Activated CD8-positive, alpha-beta memory T cell treated with anti-CD3 and anti-CD28 coated beads, Interleukin-2, amount 10 ng/mL, durations not matched to agents 7 days and 5 days (primary cell): ENCODE measurements around the gene FGGY. TPM values are rescaled to one million over a fixed set of nuclear protein-coding genes. Genes with fewer than 3 reads are reported as not detected.

Experiments
- ATAC-seq: fragments of 150-1000 bp; cut with Tn5 transposase; one replicate; pipeline ENCODE4 v1.10.0; 2021; ENCODE audit warnings: moderate library complexity
- CTCF ChIA-PET: fragments of 350-600 bp; sonication (Branson Sonifier 250); formaldehyde crosslinking; loops from one replicate; lab custom pipeline; 2021; ENCODE audit warnings: antibody characterized with exemption; lab: Charles Lee
- DNase-seq: peaks from one replicate; pipeline ENCODE4 v3.0.0-alpha.2; 2020
- H3K27ac Mint-ChIP-seq: one replicate; pipeline ENCODE4 v1.8.0; 2021; ENCODE audit warnings: mild to moderate bottlenecking, mixed read lengths
- H3K27me3 Mint-ChIP-seq: one replicate; pipeline ENCODE4 v1.8.0; 2021; ENCODE audit warnings: mixed read lengths
- H3K36me3 Mint-ChIP-seq: one replicate; pipeline ENCODE4 v1.8.0; 2021; ENCODE audit warnings: mild to moderate bottlenecking, mixed read lengths
- H3K4me1 Mint-ChIP-seq: one replicate; pipeline ENCODE4 v1.8.0; 2021; ENCODE audit warnings: mixed read lengths
- H3K4me3 Mint-ChIP-seq: one replicate; pipeline ENCODE4 v1.8.0; 2021; ENCODE audit warnings: mild to moderate bottlenecking, moderate library complexity, mixed read lengths
- H3K9me3 Mint-ChIP-seq: one replicate; pipeline ENCODE4 v1.8.0; 2022; ENCODE audit warnings: low read depth, mixed read lengths
- total RNA-seq, 2 experiments: library from RNA; stranded (reverse); gene quantifications; one replicate each; pipeline ENCODE4 v1.2.3, GENCODE V29; 2021

FGGY gene
- total RNA-seq, 2 experiments from 2014 or later, result 15.8 to 16.7 TPM

DNA sequence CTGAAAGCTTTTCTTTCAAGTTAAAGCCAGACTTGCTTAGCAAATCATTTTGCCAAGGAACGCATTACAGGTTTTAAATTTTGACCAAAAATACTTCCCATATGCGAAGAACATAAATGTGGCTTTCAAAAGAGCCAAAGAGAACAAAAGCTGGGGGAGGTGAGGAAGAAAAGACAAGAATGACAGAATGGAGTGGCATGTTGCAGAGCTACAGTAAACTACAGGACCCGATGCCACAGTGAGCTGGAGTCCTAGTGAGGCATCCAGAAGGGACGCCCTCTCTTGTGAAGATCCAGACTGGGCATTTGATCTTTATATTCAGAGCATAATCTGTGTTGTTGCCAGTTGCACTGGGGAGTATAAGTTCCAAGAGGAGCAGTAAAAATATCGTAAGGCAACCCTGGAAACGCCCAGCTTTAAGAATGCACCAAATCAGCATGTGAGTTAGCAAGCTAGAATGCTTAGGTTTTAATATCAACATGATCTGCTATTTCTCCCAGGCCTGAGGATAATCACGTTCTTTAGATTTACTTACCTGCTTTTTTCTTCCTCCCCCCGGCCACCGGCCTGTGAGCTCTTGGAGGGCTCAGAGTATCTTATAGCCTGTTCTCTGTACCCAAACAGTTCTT lies 469.4 kb downstream of the FGGY start:
- CTCF ChIA-PET, result interaction anchor here (0.7 kb wide), 1 partner anchor 13 kb away, joined by 3 read pairs; no protein-coding TSS in a partner anchor
- H3K27me3 Mint-ChIP-seq, result no peaks in the 10 kb centered on the region
- H3K27ac Mint-ChIP-seq, result no peak overlapping the region
- no peak overlapping the region for H3K4me3 Mint-ChIP-seq
- DNase-seq (no peak), ATAC-seq (no peak)
- H3K36me3 Mint-ChIP-seq, result no peaks in the 10 kb centered on the region
- peaks cover 14% of the 10 kb centered on the region for H3K4me1 Mint-ChIP-seq
- H3K9me3 Mint-ChIP-seq, result no peaks in the 10 kb centered on the region

DNA sequence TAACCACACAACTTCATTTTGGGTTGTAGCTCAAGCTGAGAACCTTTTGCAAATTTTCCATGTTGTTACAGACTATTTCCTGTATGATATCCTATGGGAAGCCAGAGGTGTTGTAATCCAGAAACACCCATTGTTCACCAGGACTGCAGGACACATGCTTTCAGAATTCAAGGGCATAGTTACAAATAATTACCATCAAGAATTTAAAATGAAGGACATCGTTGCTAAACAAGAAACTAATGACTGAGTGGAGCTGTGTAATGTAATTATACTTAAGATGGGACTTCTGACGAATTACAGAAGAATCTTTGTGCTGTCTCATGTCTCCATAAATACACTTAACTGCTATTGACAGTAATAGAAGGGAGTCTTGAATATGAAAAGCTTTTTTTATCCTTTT lies 470.2 kb downstream of the FGGY start:
- no peak overlapping the region for H3K27ac Mint-ChIP-seq
- CTCF ChIA-PET, result interaction anchor here (0.7 kb wide), 1 partner anchor 12 kb away, joined by 3 read pairs; no protein-coding TSS in a partner anchor
- no peaks in the 10 kb centered on the region for H3K9me3 Mint-ChIP-seq
- H3K27me3 Mint-ChIP-seq, result no peaks in the 10 kb centered on the region
- no peak overlapping the region for H3K4me3 Mint-ChIP-seq
- H3K36me3 Mint-ChIP-seq, result no peaks in the 10 kb centered on the region
- H3K4me1 Mint-ChIP-seq, result peaks cover 14% of the 10 kb centered on the region
- ATAC-seq, result no peak
- DNase-seq, result no peak

DNA sequence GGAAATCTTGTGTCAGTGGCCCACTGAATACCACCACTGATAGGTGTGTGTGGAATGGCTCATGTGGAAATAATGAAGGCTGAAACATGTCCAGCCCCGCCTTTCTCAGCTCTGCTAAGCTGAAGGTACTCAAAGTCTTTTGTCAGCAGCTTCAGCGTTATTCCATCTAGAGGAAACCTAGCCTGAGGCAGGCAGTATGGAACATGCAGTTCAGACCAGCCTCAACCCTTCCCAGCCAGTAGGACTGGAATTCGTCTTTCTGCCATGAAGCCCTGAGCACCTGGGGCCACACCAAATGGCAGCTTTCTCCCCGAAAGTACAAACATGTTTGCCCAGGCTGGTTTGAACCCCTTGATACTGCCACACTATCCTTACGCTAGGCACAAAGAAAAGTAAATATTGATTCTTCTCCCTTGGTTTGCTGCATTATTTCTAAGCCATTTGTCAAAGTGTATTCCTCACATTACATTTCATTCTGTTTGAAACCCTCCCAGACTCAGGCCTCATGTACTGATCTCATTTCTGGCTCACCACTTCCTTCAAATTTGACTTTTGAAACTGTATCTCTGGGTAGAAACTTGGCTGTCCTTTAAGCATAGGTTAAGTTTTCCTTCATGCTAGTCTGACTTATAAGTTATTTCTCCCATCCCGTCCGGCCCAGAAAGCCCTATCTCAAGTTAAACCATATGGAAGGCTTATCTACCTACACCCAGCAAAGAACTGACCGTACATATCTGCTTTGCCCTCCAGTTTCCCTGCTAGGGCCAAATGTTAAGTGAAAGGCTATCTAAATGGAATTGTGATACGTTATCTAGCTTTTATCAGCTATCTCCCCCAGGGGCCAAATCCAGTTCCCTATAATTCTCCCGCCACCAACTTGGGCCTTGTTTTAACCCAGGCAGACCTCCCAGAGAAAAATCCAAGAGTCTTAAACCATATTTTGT lies 472.2 kb downstream of the FGGY start:
- Mint-ChIP-seq H3K27me3 (no peaks in the 10 kb centered on the region), H3K36me3 (no peaks in the 10 kb centered on the region), H3K4me1 (peaks cover 11% of the 10 kb centered on the region), H3K4me3 (no peak overlapping the region), H3K27ac (no peak overlapping the region), H3K9me3 (no peaks in the 10 kb centered on the region)
- CTCF ChIA-PET, result interaction anchor here (2.0 kb wide), 1 partner anchor 10 kb away, joined by 12 read pairs; no protein-coding TSS in a partner anchor
- DNase-seq, result no peak
- ATAC-seq, result no peak

DNA sequence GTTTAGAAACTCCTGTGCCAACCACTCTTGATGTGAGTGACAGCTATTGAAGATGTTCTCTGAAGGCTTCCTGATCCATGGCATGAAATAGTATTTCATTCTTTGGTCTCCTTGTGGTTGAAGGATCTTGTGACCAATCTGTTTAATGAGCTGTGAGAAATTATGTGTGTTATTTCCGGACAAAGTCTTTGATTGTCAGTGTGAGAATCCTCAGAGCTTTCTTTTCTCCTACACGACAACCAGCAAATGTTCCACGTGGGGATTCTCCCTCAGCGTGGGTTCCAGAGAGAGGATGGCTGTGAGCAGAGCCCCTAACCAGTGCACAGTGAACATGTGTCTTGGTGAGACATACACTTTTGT lies 472.8 kb downstream of the FGGY start:
- CTCF ChIA-PET, result interaction anchor here (2.0 kb wide), 1 partner anchor 11 kb away, joined by 12 read pairs; no protein-coding TSS in a partner anchor
- no peak for ATAC-seq

DNA sequence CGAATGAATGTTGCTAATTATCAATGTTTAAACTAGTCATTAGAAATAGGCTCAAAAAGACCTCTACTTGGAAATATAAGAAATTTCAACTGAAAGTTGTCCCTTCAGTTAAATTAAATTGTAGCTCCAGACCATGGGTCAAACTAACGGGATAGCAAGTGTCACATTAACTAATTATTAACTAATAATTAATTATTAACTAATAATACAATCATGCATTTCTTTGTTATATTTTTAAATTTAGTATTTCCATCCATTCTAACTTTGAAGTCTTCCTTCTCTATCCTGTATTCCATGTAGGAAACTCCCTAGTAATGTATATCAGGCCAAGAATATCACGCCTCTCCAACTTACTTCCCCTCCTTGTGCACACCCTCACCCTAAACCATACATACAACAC lies 474.5 kb downstream of the FGGY start:
- Mint-ChIP-seq H3K27me3 (no peaks in the 10 kb centered on the region), H3K36me3 (no peaks in the 10 kb centered on the region), H3K4me3 (no peak overlapping the region), H3K27ac (no peak overlapping the region), H3K4me1 (peaks cover 11% of the 10 kb centered on the region), H3K9me3 (no peaks in the 10 kb centered on the region)
- no peak for DNase-seq
- ATAC-seq, result no peak
- CTCF ChIA-PET, result no interaction called here

More for the DNA sequence above, 472.8 kb downstream of the FGGY start:
- H3K27ac Mint-ChIP-seq, result no peak overlapping the region
- H3K9me3 Mint-ChIP-seq, result no peaks in the 10 kb centered on the region
- H3K4me3 Mint-ChIP-seq, result no peak overlapping the region
- DNase-seq, result no peak
- H3K4me1 Mint-ChIP-seq, result peaks cover 11% of the 10 kb centered on the region
- H3K27me3 Mint-ChIP-seq, result no peaks in the 10 kb centered on the region
- no peaks in the 10 kb centered on the region for H3K36me3 Mint-ChIP-seq

DNA sequence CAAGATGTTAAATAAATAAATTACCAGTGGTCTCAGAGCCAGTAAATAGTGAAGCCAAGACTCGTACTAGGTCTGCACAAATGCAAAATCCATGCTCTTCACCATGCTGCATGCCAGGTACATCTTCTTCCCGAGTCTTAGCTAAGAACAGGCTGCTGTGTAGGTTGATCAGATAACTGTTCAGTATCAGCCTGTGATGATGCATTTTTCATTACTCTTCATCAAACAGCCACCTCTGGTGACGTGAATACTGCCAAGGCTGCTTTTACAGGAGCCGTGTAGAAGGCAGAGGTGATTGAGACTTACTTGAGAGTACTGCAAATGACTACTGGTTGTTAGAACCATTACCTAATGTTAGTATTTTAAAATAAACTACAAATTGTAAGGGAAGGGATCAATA lies 478.6 kb downstream of the FGGY start:
- CTCF ChIA-PET, result no interaction called here
- no peak for ATAC-seq
- Mint-ChIP-seq H3K27ac (no peak overlapping the region), H3K9me3 (no peaks in the 10 kb centered on the region), H3K27me3 (no peaks in the 10 kb centered on the region), H3K36me3 (no peaks in the 10 kb centered on the region), H3K4me3 (no peak overlapping the region), H3K4me1 (peaks cover 2% of the 10 kb centered on the region)
- DNase-seq, result no peak

DNA sequence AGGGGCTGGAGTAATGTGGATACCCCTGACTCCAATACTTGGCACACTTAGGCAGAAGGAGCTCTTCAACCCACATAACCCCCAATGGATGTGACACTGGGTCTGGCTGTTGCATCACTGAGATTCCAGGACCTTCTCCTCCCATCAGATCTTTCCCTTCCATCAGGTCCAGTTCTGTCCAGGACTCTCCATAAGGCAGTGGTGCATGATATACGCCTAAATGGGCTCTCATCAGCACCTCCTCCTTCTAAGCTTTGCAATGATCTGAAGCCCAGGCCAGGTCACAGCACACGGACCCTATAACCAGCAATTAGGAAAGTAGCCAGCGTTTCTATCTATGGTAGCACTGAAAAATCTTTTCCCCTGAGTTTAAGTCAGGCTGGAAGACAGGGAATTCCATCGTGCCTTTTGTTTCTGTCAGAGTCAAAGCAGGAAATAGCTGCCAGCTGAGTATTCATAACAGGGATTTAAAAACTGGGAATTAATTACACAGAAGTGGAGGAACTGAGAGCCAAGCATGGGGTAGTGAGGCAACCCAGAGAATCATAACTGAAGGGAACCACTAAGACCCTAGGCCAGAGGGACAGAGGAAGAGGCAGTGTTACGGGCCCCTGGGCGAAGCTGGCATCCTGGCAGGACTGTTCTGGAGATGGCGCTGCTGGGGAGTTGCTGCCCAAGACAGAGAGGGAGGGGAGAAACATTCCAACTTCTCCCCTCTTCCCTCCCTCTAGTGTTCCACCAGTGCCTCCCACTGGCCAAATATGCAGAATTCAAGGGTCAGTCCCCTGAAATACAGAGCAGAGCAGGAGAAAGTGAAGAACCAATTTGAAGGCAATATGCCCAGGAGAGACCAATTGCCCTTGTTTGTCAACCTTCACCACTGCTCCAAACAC lies 480.3 kb downstream of the FGGY start:
- Mint-ChIP-seq H3K4me3 (no peak overlapping the region), H3K4me1 (peaks cover under 1% of the 10 kb centered on the region), H3K36me3 (no peaks in the 10 kb centered on the region), H3K27ac (no peak overlapping the region), H3K9me3 (no peaks in the 10 kb centered on the region), H3K27me3 (no peaks in the 10 kb centered on the region)
- DNase-seq (no peak), ATAC-seq (no peak)
- CTCF ChIA-PET, result no interaction called here

DNA sequence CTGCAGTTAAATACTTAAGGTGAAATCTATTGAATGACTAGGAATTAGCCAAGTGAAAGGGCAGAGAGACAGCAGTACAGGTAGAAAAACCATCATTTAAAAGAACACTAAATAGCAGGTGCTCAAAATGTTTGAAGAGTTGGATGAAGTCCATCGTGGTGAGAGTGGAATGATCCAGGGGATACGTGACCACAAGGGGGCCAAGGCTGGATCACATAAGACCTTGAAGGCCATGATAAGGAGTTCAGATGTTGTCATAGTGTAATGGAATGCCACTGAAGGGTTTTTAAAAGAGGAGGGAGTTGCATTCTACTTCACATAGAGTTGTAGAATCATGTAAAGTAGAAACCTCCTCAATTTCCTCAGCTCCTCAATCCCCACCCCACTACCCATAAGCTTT lies 483.1 kb downstream of the FGGY start:
- ATAC-seq, result no peak

DNA sequence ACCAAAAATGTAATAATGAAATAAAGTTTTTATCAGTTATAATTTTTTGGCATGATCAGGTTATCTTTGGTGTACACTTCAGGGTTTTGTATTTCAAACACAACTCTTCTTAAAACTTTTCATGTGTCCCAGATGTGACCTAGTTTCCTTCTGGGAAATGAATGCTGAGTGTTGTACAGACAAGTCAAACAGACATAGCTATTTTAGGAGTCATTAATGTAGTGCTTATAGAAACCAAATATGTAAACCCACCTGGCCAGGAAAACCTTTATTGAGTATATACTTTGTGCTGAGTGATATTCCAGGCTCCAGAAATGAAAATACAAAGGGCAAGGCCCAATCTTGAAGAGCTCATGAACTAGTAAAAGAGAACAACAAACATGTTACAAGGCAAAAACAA lies 491.9 kb downstream of the FGGY start:
- H3K4me3 Mint-ChIP-seq, result no peak overlapping the region
- peaks cover 1% of the 10 kb centered on the region for H3K36me3 Mint-ChIP-seq
- ATAC-seq, result no peak
- DNase-seq, result no peak
- peaks cover 2% of the 10 kb centered on the region for H3K9me3 Mint-ChIP-seq
- CTCF ChIA-PET, result no interaction called here
- H3K27me3 Mint-ChIP-seq, result peaks cover 8% of the 10 kb centered on the region
- H3K4me1 Mint-ChIP-seq, result no peaks in the 10 kb centered on the region
- no peak overlapping the region for H3K27ac Mint-ChIP-seq

More for the DNA sequence above, 483.1 kb downstream of the FGGY start:
- CTCF ChIA-PET, result interaction anchor here (0.6 kb wide), 1 partner anchor 1704 kb away, joined by 4 read pairs; no protein-coding TSS in a partner anchor
- Mint-ChIP-seq H3K27me3 (no peaks in the 10 kb centered on the region), H3K4me3 (no peak overlapping the region), H3K9me3 (no peaks in the 10 kb centered on the region), H3K4me1 (no peaks in the 10 kb centered on the region), H3K27ac (no peak overlapping the region), H3K36me3 (no peaks in the 10 kb centered on the region)
- DNase-seq, result no peak

DNA sequence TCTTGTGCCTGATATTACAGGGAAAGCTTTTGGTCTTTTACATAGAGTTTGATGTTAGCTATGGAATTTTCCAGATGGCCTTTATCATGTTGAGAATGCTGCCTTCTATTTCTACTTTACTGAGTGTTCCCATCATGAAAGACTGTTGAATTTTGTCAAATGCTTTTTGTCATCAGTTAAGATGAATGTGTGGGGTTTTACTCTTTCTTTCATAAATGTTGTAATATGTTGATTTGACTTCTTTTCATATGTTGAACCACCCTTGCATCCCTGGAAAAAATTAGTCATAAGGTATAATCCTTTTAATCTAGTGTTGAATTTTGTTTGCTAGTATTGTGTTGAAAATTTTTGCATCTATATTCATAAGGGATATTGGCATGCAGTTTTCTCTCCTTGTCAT lies 501.7 kb downstream of the FGGY start:
- no peaks in the 10 kb centered on the region for H3K9me3 Mint-ChIP-seq
- DNase-seq (no peak), ATAC-seq (no peak)
- no peaks in the 10 kb centered on the region for H3K36me3 Mint-ChIP-seq
- H3K27me3 Mint-ChIP-seq, result peaks cover 12% of the 10 kb centered on the region
- no peak overlapping the region for H3K4me3 Mint-ChIP-seq
- H3K4me1 Mint-ChIP-seq, result no peaks in the 10 kb centered on the region
- H3K27ac Mint-ChIP-seq, result no peak overlapping the region
- CTCF ChIA-PET, result no interaction called here

DNA sequence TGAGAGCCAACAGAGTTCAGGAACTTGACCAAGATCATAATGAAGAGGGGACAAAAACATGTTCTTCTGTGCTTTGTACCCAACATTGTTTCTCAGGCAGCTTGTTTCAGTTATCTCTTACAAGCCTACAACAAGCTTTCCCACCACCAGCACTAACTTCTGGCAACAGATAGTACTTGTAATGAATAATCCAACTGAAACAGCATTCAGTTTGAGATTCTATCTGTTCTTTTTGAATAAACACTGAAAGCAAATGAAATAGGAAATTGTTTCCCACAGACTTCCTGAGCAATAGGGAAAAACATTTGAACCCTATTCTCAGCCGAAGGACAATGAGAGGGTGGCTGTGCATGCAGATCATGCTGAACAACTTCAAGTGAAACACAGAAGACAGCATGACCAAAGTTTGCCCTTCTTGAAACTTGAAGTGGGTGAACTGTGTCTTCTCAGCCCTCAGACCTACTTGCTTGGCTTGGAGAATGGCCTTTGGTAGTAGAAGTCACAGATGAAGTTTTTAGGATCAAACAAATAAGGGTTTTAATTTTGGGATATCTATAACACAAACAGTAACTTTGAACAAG lies 506.7 kb downstream of the FGGY start:
- no peak overlapping the region for H3K27ac Mint-ChIP-seq
- no peak overlapping the region for H3K4me3 Mint-ChIP-seq
- peaks cover 7% of the 10 kb centered on the region for H3K27me3 Mint-ChIP-seq
- no peaks in the 10 kb centered on the region for H3K4me1 Mint-ChIP-seq
- no peaks in the 10 kb centered on the region for H3K36me3 Mint-ChIP-seq
- DNase-seq (no peak), ATAC-seq (no peak)
- CTCF ChIA-PET, result no interaction called here
- H3K9me3 Mint-ChIP-seq, result no peaks in the 10 kb centered on the region

DNA sequence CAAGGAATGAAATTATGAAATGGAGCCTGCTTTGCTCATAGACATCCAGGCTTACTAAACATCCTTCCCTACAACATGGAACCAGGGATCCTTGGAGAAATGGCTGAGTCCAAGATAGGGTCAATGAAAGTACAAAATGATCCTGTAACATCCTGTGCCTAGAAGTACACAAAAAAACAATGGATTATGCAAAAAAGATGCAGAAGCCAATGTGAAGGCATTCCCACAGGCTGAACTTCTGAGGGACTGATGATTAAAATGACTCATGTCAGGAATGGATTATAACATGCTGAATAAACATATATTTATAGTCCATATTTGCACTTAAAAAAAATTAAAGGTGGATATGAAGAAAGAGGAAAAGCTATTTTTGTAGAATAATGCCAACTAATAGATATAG lies 507.4 kb downstream of the FGGY start:
- ATAC-seq (no peak), DNase-seq (no peak)
- Mint-ChIP-seq H3K9me3 (no peaks in the 10 kb centered on the region), H3K4me3 (no peak overlapping the region), H3K27ac (no peak overlapping the region), H3K27me3 (peaks cover 14% of the 10 kb centered on the region), H3K36me3 (no peaks in the 10 kb centered on the region), H3K4me1 (no peaks in the 10 kb centered on the region)
- CTCF ChIA-PET, result no interaction called here

DNA sequence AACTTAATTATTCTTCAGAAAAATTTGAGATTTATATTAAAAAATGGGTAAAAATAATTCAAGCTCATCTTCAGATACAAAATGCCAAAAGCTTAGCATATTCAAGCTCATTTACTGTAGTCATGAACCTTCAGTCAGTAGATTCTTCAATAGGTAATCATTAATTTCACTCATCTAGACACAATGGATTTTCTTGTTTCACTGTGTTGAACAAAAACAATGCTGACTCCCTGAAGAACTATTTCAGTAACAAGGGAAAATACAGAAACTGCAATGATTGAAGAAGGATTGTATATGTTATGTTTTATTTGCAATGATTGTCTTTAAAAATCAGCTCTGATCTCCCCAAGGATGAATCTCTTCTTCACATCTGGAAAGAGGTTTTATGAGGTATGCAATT lies 508.7 kb downstream of the FGGY start:
- DNase-seq (no peak), ATAC-seq (no peak)
- H3K9me3 Mint-ChIP-seq, result no peaks in the 10 kb centered on the region
- peaks cover 21% of the 10 kb centered on the region for H3K27me3 Mint-ChIP-seq
- H3K4me1 Mint-ChIP-seq, result no peaks in the 10 kb centered on the region
- H3K4me3 Mint-ChIP-seq, result no peak overlapping the region
- no peak overlapping the region for H3K27ac Mint-ChIP-seq
- CTCF ChIA-PET, result no interaction called here
- H3K36me3 Mint-ChIP-seq, result no peaks in the 10 kb centered on the region
